GM21423 (cell line): ENCODE data around the gene ERVW-1.

Source experiments
- ATAC-seq: cut with Tn5 transposase; IDR thresholded peaks from one replicate; pipeline ENCODE4 v1.9.1; 2021; ENCODE audit warnings: mild to moderate bottlenecking, moderate library complexity; ENCODE audit not compliant: unreplicated experiment

The ERVW-1 gene

GRCh38 chr7:92432299-92432946, 45.3 kb downstream of the ERVW-1 start:
- no peak for ATAC-seq

GRCh38 chr7:92427193-92427592, 50.6 kb downstream of the ERVW-1 start:
- ATAC-seq = no peak

- no peak for ATAC-seq
Observed at GRCh38 chr7:92425311-92425947, 52.3 kb downstream of the ERVW-1 start.

- no peak for ATAC-seq
Observed at GRCh38 chr7:92423710-92424131, 54.0 kb downstream of the ERVW-1 start.

GRCh38 chr7:92422926-92423325, 54.8 kb downstream of the ERVW-1 start:
- ATAC-seq = no peak

- ATAC-seq = no peak
Observed at GRCh38 chr7:92421676-92422435, 55.9 kb downstream of the ERVW-1 start.
